Cardiac septum (tissue), 1 donor: ENCODE results near the gene ZFP36. TPM values are rescaled to one million over a fixed set of nuclear protein-coding genes. Genes with fewer than 3 reads are reported as not detected.

ENCODE experiments used
- DNase-seq: peaks from one replicate; pipeline ENCODE4 v3.0.0-alpha.2; 2020; ENCODE audit warnings: low spot score
- intact Hi-C: fragments of 100-400 bp; cut with DNase I; formaldehyde crosslinking; loops from one replicate; pipeline ENCODE4 v1.14.0; 2022
- total RNA-seq: library from RNA; stranded (reverse); fragmentation: NEBNext Ultra II Directional; extraction: Animal tissue kit (Norgen Biotek cat#: 25700); gene quantifications from one replicate; pipeline ENCODE4 v1.2.1, GENCODE V29; 2021
- donor health status: DM: no; HTN: no; CAD: no.

Gene ZFP36
- total RNA-seq, 1 donor from 2014 or later = 53.0 TPM

DNA sequence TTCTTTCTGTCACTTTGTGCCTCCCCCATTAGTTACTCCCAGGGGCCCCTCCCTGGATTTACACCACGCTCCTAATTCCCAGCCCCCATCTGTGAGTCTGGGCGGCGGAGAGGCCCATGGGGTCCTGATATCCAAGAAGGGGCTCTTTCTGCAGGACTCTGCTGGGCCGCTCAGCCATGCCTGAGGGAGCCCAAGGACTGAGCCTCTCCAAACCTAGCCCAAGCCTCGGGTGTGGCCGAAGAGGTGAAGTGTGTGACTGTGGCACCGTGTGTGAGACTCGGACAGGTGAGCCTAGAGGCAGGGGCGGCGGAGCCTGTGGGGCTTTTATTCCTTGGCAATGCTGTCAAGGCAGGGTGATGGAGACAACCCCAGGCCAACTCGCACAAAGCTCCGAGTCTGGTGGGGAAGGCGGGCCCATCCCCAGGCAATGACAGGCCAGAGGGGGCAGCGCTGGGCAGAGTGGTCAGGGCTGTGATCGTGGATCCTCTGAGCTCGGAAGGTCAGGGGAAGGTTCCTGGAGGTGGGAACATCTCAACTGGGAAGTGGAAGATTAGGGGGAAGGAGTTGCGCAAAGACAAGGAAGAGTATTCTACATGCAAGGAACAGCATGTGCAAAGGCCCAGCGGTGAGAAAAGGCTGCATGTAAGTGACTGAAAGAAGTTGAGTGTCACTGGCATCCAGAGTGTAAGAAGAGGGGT lies 7.4 kb downstream of the ZFP36 start:
- no peak for DNase-seq
- intact Hi-C loops = loop anchor here (5.0 to 10.0 kb wide), 3 partner anchors 72 to 1301 kb away; partner anchors contain the start of genes COQ8B, ITPKC, PAK4 and SAMD4B

GRCh38 chr19:39415111-39416046 lies 8.7 kb downstream of the ZFP36 start:
- DNase-seq = no peak
- intact Hi-C loops = loop anchor here (10.0 kb wide), 2 partner anchors 291 to 1299 kb away; partner anchors contain the start of genes COQ8B, ITPKC and PAK4

DNA sequence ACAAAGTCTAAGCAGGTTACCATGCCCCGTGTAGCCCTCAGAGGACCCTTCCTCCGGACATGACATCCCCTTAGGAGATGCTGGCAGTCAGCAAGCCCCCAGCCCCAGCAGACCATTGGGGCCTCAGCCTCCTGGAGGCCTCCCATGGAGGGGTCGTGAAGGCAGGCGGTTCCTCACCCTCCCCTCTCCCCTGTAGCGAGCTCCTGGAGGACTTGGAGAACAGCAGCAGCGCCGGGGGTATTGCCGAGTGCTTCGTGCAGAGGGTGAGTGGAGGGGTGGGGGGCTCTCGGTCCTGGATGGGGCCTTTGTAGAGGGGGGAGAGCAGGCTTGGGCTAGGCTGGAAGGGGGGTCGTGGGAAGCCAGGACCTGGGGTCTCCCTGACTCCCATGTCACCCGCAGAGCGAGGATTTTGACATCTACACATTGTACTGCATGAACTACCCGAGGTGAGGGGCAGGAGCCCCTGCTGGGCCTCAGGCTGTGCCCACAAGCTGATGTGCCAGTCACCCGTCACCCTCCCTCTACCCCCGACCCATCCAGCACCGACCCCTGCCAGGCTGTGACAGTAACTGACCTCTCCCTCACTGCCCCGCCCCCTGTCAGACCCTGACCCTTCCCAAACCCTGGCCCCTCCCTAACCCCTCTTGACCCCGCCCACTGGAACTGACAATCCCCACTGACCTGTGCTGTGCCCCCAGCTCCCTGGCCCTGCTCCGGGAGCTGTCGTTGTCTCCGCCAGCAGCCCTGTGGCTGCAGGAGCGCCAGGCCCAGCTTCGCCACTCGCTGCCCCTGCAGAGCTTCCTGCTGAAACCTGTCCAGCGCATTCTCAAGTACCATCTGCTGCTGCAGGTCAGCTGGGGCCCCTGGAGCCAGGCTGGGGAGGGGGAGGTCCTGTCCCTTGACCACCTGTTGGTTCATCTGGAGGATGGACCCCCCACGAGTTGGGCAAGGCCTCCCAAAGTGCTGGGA lies 9.8 kb downstream of the ZFP36 start:
- DNase-seq = no peak
- intact Hi-C loops = loop anchor here (10.0 kb wide), 2 partner anchors 292 to 1298 kb away; partner anchors contain the start of genes COQ8B, ITPKC and PAK4

DNA sequence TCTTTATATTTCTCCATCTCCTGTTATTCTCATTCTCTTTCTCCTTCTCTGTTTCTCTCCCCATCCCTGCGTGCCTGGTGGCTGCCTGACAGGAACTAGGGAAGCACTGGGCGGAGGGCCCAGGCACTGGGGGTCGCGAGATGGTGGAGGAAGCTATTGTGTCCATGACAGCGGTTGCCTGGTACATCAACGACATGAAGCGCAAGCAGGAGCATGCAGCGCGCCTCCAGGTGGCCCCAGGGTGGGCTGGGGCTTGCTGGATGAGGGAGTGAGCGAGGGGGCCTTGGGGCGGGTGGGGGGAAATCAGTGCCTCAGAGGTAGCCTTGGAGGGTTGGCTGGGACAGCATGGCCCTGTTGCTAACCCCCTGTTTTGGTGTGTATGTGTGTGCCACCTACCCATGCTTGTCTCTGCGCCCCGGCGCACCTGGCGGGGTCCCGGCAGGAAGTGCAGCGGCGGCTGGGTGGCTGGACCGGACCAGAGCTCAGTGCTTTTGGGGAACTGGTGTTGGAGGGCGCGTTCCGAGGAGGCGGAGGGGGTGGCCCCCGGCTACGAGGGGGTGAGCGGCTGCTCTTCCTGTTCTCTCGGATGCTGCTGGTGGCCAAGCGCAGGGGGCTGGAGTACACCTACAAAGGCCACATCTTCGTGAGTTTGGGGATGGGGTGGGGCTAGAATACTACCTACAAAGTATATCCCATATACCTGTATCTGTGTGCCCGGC lies 11.0 kb downstream of the ZFP36 start:
- DNase-seq = no peak
- intact Hi-C loops = loop anchor here (10.0 kb wide), 2 partner anchors 293 to 1297 kb away; partner anchors contain the start of genes COQ8B, ITPKC and PAK4

DNA sequence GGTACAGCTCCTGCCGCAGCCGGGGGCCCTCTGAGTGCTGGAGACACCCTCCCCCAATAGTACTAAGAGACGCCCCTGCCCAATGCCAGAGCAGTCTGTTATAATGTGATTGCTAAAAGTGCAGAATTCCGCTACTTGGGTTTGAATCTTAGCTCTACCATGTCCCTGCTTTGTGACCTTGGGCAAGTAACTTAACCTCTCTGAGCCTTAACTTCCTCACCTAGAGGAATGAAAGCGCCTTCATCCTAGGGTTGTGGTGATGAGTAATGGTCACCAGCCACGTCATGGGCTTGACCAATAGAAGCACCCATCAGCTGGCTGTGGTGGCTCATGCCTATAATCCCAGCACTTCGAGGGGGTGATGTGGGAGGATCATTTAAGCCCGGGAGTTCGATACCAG lies 12.4 kb downstream of the ZFP36 start:
- intact Hi-C loops = loop anchor here (10.0 kb wide), 2 partner anchors 294 to 1296 kb away; partner anchors contain the start of genes COQ8B, ITPKC and PAK4
- DNase-seq = no peak

DNA sequence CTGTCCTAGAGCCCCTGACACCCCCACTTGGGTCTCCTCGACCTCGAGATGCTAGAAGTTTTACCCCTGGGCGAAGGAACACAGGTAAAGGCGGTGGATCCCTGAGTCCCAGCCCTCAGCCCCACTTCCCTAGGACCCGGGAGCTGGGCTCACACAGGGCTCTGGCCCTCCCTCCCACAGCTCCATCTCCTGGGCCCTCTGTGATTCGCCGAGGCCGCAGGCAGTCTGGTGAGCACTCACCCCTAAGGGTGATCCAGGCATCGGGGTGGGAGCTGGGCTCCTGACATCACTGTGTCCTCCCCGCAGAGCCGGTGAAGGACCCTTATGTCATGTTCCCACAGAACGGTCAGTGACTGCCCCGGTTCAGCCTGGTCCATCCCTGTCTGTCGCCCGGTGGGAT lies 14.1 kb downstream of the ZFP36 start:
- DNase-seq = no peak
- intact Hi-C loops = no loop called here

- intact Hi-C loops = no loop called here
- DNase-seq = no peak
Observed at GRCh38 chr19:39422020-39422419, 15.4 kb downstream of the ZFP36 start.

DNA sequence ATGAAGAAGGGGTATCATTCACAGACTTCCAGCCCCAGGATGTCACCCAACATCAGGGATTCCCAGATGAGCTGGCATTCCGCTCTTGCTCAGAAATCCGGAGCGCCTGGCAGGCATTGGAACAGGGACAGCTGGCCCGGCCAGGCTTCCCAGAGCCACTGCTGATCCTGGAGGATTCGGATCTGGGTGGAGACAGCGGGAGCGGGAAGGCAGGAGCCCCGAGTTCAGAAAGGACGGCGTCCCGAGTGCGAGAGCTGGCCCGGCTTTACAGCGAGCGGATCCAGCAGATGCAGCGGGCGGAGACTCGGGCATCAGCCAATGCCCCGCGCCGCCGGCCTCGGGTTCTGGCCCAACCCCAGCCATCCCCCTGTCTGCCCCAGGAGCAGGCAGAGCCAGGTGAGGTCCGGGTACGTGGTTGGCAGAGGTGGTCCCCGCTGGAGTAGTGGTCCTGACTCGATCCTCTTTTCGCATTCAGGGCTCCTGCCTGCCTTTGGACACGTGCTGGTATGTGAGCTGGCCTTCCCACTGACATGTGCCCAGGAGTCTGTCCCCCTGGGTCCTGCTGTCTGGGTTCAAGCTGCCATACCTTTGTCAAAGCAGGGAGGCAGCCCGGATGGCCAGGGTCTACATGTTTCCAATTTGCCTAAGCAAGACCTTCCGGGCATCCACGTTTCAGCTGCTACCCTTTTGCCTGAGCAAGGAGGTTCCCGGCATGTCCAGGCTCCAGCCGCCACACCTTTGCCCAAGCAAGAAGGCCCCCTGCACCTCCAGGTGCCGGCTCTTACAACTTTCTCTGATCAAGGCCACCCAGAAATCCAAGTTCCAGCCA lies 16.8 kb downstream of the ZFP36 start:
- intact Hi-C loops = no loop called here
- DNase-seq = no peak

- no peak for DNase-seq
- intact Hi-C loops = no loop called here
Observed at GRCh38 chr19:39424934-39425333, 18.3 kb downstream of the ZFP36 start.

GRCh38 chr19:39425744-39426143 lies 19.1 kb downstream of the ZFP36 start:
- intact Hi-C loops = no loop called here
- DNase-seq = no peak

GRCh38 chr19:39426170-39426569 lies 19.5 kb downstream of the ZFP36 start:
- intact Hi-C loops = no loop called here
- no peak for DNase-seq

DNA sequence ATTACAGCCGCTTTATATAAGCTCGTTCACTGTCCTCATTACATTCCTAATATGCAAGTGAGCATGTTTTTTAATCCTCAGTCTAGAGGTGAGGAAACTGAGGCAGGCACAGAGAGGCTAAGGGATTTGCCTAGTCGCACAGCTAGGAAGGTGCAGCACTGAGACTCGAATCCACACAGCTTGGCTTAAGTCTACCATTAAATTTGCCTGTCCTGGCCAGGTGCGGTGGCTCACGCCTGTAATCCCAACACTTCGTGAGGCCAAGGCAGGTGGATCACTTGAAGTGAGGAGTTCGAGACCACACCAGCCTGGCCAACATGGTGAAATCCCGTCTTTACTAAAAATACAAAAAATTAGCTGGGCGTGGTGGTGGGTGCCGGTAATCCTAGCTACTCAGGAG lies 21.1 kb downstream of the ZFP36 start:
- intact Hi-C loops = no loop called here
- DNase-seq = no peak

GRCh38 chr19:39428283-39429112 lies 21.9 kb downstream of the ZFP36 start:
- intact Hi-C loops = no loop called here
- DNase-seq = peak; percentile 82

- no peak for DNase-seq
- intact Hi-C loops = no loop called here
Observed at GRCh38 chr19:39430675-39431593, 24.3 kb downstream of the ZFP36 start.

DNA sequence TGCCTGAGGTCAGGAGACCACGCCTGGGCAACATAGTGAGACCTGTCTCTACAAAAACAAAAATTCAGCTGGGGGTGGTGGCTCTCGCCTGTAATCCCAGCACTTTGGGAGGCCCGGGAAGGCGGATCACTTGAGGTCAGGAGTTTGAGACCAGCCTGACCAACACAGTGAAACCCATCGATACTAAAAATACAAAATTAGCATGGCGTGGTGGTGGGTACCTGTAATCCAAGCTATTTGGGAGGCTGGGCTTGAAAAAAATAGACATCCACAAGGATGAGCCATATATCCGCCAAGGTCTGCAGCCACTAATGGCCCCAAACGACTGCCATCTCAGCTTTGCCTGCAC lies 26.0 kb downstream of the ZFP36 start:
- DNase-seq = no peak
- intact Hi-C loops = no loop called here

- intact Hi-C loops = no loop called here
- no peak for DNase-seq
Observed at GRCh38 chr19:39433480-39434079, 26.9 kb downstream of the ZFP36 start.
